Measurements from ENCODE around the gene MFSD12.
A peak's percentile ranks its signal among the peaks of the same experiment; 100 is the strongest.
"Not testable (repeated sequence)": the region's sequence is repeated elsewhere in the genome, so short reads cannot be mapped to it uniquely, and the experiment has no call there.

Gene MFSD12

GRCh38 chr19:3585301-3586126, 28.1 kb upstream of the MFSD12 start, which contains the start of gene GIPC3:
TSS of gene GIPC3 (plus strand) at chr19:3585478. CDS start at chr19:3585598, 120 bp downstream.
- Histone ChIP-seq H3K36me3 (ENCODE audit: control insufficient read depth in 2 of 2, insufficient read depth in 2 of 2, low read length in 2 of 2) (no peaks in the 10 kb centered on the region), H3K9ac (ENCODE audit: low read depth in 1 of 2, low read length in 2 of 2) (no peak within 1 kb of the TSS), H3K27ac (ENCODE audit: low read depth in 2 of 2, low read length in 2 of 2) (no peak within 1 kb of the TSS), H3K27me3 (ENCODE audit: control insufficient read depth in 2 of 2, insufficient read depth in 2 of 2, low read length in 2 of 2) (peaks cover 3 to 5% of the 10 kb centered on the region in 2 donors), H3K4me3 (ENCODE audit: low read length in 2 of 2) (peak within 1 kb of the TSS; percentile 20 to 41), H3K9me3 (ENCODE audit: control insufficient read depth in 2 of 2, low read length in 2 of 2) (no peaks in the 10 kb centered on the region), H3K4me1 (ENCODE audit: control insufficient read depth in 2 of 2, insufficient read depth in 2 of 2, low read length in 2 of 2) (peaks cover 0 to 4% of the 10 kb centered on the region in 2 donors)

- H3K4me3 ChIP-seq (ENCODE audit: low read length in 2 of 2); H3K4me1 ChIP-seq (ENCODE audit: control insufficient read depth in 2 of 2, insufficient read depth in 2 of 2, low read length in 2 of 2); H3K27me3 ChIP-seq (ENCODE audit: control insufficient read depth in 2 of 2, insufficient read depth in 2 of 2, low read length in 2 of 2); H3K36me3 ChIP-seq (ENCODE audit: control insufficient read depth in 2 of 2, insufficient read depth in 2 of 2, low read length in 2 of 2); H3K27ac ChIP-seq (ENCODE audit: low read depth in 2 of 2, low read length in 2 of 2); H3K9me3 ChIP-seq (ENCODE audit: control insufficient read depth in 2 of 2, low read length in 2 of 2); H3K9ac ChIP-seq (ENCODE audit: low read depth in 1 of 2, low read length in 2 of 2): not testable (repeated sequence)
Observed at GRCh38 chr19:3584036-3584802, 26.8 kb upstream of the MFSD12 start.

- not testable (repeated sequence) for H3K4me3 ChIP-seq (ENCODE audit: low read length in 2 of 2); H3K4me1 ChIP-seq (ENCODE audit: control insufficient read depth in 2 of 2, insufficient read depth in 2 of 2, low read length in 2 of 2); H3K9ac ChIP-seq (ENCODE audit: low read depth in 1 of 2, low read length in 2 of 2); H3K27me3 ChIP-seq (ENCODE audit: control insufficient read depth in 2 of 2, insufficient read depth in 2 of 2, low read length in 2 of 2); H3K36me3 ChIP-seq (ENCODE audit: control insufficient read depth in 2 of 2, insufficient read depth in 2 of 2, low read length in 2 of 2); H3K27ac ChIP-seq (ENCODE audit: low read depth in 2 of 2, low read length in 2 of 2); H3K9me3 ChIP-seq (ENCODE audit: control insufficient read depth in 2 of 2, low read length in 2 of 2)
Observed at GRCh38 chr19:3581792-3582191, 24.4 kb upstream of the MFSD12 start.

- H3K27me3 ChIP-seq (ENCODE audit: control insufficient read depth in 2 of 2, insufficient read depth in 2 of 2, low read length in 2 of 2) = peaks cover 0 to 3% of the 10 kb centered on the region in 2 donors
- H3K9me3 ChIP-seq (ENCODE audit: control insufficient read depth in 2 of 2, low read length in 2 of 2) = no peaks in the 10 kb centered on the region
- no peak overlapping the region for H3K9ac ChIP-seq (ENCODE audit: low read depth in 1 of 2, low read length in 2 of 2)
- peaks cover 10 to 11% of the 10 kb centered on the region in 2 donors for H3K4me1 ChIP-seq (ENCODE audit: control insufficient read depth in 2 of 2, insufficient read depth in 2 of 2, low read length in 2 of 2)
- peak overlapping the region; percentile 39 to 56 for H3K27ac ChIP-seq (ENCODE audit: low read depth in 2 of 2, low read length in 2 of 2)
- H3K36me3 ChIP-seq (ENCODE audit: control insufficient read depth in 2 of 2, insufficient read depth in 2 of 2, low read length in 2 of 2) = peaks cover 0 to 2% of the 10 kb centered on the region in 2 donors
- no peak overlapping the region for H3K4me3 ChIP-seq (ENCODE audit: low read length in 2 of 2)
Observed at GRCh38 chr19:3580156-3580934, 23.0 kb upstream of the MFSD12 start.

GRCh38 chr19:3578390-3578789, 21.0 kb upstream of the MFSD12 start:
- peaks cover 0 to 5% of the 10 kb centered on the region in 2 donors for H3K36me3 ChIP-seq (ENCODE audit: control insufficient read depth in 2 of 2, insufficient read depth in 2 of 2, low read length in 2 of 2)
- no peak overlapping the region for H3K27ac ChIP-seq (ENCODE audit: low read depth in 2 of 2, low read length in 2 of 2)
- no peaks in the 10 kb centered on the region for H3K27me3 ChIP-seq (ENCODE audit: control insufficient read depth in 2 of 2, insufficient read depth in 2 of 2, low read length in 2 of 2)
- no peak overlapping the region for H3K9ac ChIP-seq (ENCODE audit: low read depth in 1 of 2, low read length in 2 of 2)
- H3K4me3 ChIP-seq (ENCODE audit: low read length in 2 of 2) = no peak overlapping the region
- peaks cover 10 to 15% of the 10 kb centered on the region in 2 donors for H3K4me1 ChIP-seq (ENCODE audit: control insufficient read depth in 2 of 2, insufficient read depth in 2 of 2, low read length in 2 of 2)
- H3K9me3 ChIP-seq (ENCODE audit: control insufficient read depth in 2 of 2, low read length in 2 of 2) = no peaks in the 10 kb centered on the region

GRCh38 chr19:3577723-3578344, 20.4 kb upstream of the MFSD12 start:
- Histone ChIP-seq H3K4me1 (ENCODE audit: control insufficient read depth in 2 of 2, insufficient read depth in 2 of 2, low read length in 2 of 2) (peaks cover 10 to 15% of the 10 kb centered on the region in 2 donors), H3K4me3 (ENCODE audit: low read length in 2 of 2) (no peak overlapping the region), H3K9ac (ENCODE audit: low read depth in 1 of 2, low read length in 2 of 2) (no peak overlapping the region), H3K27ac (ENCODE audit: low read depth in 2 of 2, low read length in 2 of 2) (peak overlapping the region in 1 of 2 donors; percentile 38), H3K27me3 (ENCODE audit: control insufficient read depth in 2 of 2, insufficient read depth in 2 of 2, low read length in 2 of 2) (no peaks in the 10 kb centered on the region), H3K36me3 (ENCODE audit: control insufficient read depth in 2 of 2, insufficient read depth in 2 of 2, low read length in 2 of 2) (peaks cover 0 to 5% of the 10 kb centered on the region in 2 donors), H3K9me3 (ENCODE audit: control insufficient read depth in 2 of 2, low read length in 2 of 2) (no peaks in the 10 kb centered on the region)

GRCh38 chr19:3576696-3577443, 19.5 kb upstream of the MFSD12 start:
- H3K4me3 ChIP-seq (ENCODE audit: low read length in 2 of 2) = peak overlapping the region; percentile 45 to 48
- H3K4me1 ChIP-seq (ENCODE audit: control insufficient read depth in 2 of 2, insufficient read depth in 2 of 2, low read length in 2 of 2) = peaks cover 15 to 19% of the 10 kb centered on the region in 2 donors
- H3K27ac ChIP-seq (ENCODE audit: low read depth in 2 of 2, low read length in 2 of 2) = peak overlapping the region; percentile 2 to 38

GRCh38 chr19:3575949-3576673, 18.7 kb upstream of the MFSD12 start:
- peak overlapping the region in 1 of 2 donors; percentile 47 for H3K9ac ChIP-seq (ENCODE audit: low read depth in 1 of 2, low read length in 2 of 2)
- H3K4me1 ChIP-seq (ENCODE audit: control insufficient read depth in 2 of 2, insufficient read depth in 2 of 2, low read length in 2 of 2) = peaks cover 19 to 23% of the 10 kb centered on the region in 2 donors
- H3K36me3 ChIP-seq (ENCODE audit: control insufficient read depth in 2 of 2, insufficient read depth in 2 of 2, low read length in 2 of 2) = peaks cover 0 to 5% of the 10 kb centered on the region in 2 donors
- H3K27me3 ChIP-seq (ENCODE audit: control insufficient read depth in 2 of 2, insufficient read depth in 2 of 2, low read length in 2 of 2) = no peaks in the 10 kb centered on the region
- no peaks in the 10 kb centered on the region for H3K9me3 ChIP-seq (ENCODE audit: control insufficient read depth in 2 of 2, low read length in 2 of 2)
- H3K27ac ChIP-seq (ENCODE audit: low read depth in 2 of 2, low read length in 2 of 2) = peak overlapping the region in 1 of 2 donors; percentile 2
- H3K4me3 ChIP-seq (ENCODE audit: low read length in 2 of 2) = peak overlapping the region; percentile 45 to 48

More at GRCh38 chr19:3576696-3577443, 19.5 kb upstream of the MFSD12 start:
- Histone ChIP-seq H3K27me3 (ENCODE audit: control insufficient read depth in 2 of 2, insufficient read depth in 2 of 2, low read length in 2 of 2) (no peaks in the 10 kb centered on the region), H3K9ac (ENCODE audit: low read depth in 1 of 2, low read length in 2 of 2) (peak overlapping the region in 1 of 2 donors; percentile 47), H3K36me3 (ENCODE audit: control insufficient read depth in 2 of 2, insufficient read depth in 2 of 2, low read length in 2 of 2) (peaks cover 0 to 5% of the 10 kb centered on the region in 2 donors), H3K9me3 (ENCODE audit: control insufficient read depth in 2 of 2, low read length in 2 of 2) (no peaks in the 10 kb centered on the region)

Measured in mucosa of rectum (tissue), 2 donors.